Duodenal mucosa (tissue), 2 donors: ENCODE data around the gene VWA5B1.

Experiments used
- H3K27ac ChIP-seq: one replicate; pipeline ENCODE4 v1.7.0; 2013; ENCODE audit warnings: low read depth, low read length
- H3K27me3 ChIP-seq, 2 donors: one replicate each; pipeline ENCODE4 v1.7.0; 2013; ENCODE audit warnings: low read length in 2 of 2, control low read depth in 1 of 2; ENCODE audit not compliant: insufficient read depth in 2 of 2, control insufficient read depth in 1 of 2
- H3K36me3 ChIP-seq, 2 donors: one replicate each; pipeline ENCODE4 v1.7.0; 2013; ENCODE audit warnings: low read length in 2 of 2, control low read depth in 1 of 2; ENCODE audit not compliant: insufficient read depth in 2 of 2, control insufficient read depth in 1 of 2
- H3K4me1 ChIP-seq, 2 donors: one replicate each; pipeline ENCODE4 v1.7.0; 2013; ENCODE audit warnings: low read length in 2 of 2, control low read depth in 1 of 2; ENCODE audit not compliant: insufficient read depth in 2 of 2, control insufficient read depth in 1 of 2
- H3K4me3 ChIP-seq, 2 donors: one replicate each; pipeline ENCODE4 v1.7.0; 2013; ENCODE audit warnings: low read length in 2 of 2, low read depth in 1 of 2
- H3K9ac ChIP-seq, 2 donors: one replicate each; pipeline ENCODE4 v1.7.0; 2013; ENCODE audit warnings: low read length in 2 of 2, low read depth in 1 of 2
- H3K9me3 ChIP-seq, 2 donors: one replicate each; pipeline ENCODE4 v1.7.0; 2013; ENCODE audit warnings: low read length in 2 of 2, control low read depth in 1 of 2; ENCODE audit not compliant: control insufficient read depth in 1 of 2

The VWA5B1 gene

GRCh38 chr1:20380616-20381035, 90.0 kb downstream of the VWA5B1 start:
- H3K27ac ChIP-seq = no peak overlapping the region

GRCh38 chr1:20381045-20381641, 90.5 kb downstream of the VWA5B1 start:
- Histone ChIP-seq H3K36me3 (no peaks in the 10 kb centered on the region), H3K4me1 (no peaks in the 10 kb centered on the region), H3K9ac (no peak overlapping the region), H3K27ac (no peak overlapping the region), H3K4me3 (no peak overlapping the region), H3K27me3 (peaks cover 27 to 37% of the 10 kb centered on the region in 2 donors), H3K9me3 (no peaks in the 10 kb centered on the region)

More at GRCh38 chr1:20380616-20381035, 90.0 kb downstream of the VWA5B1 start:
- Histone ChIP-seq H3K9me3 (no peaks in the 10 kb centered on the region), H3K9ac (no peak overlapping the region), H3K27me3 (peaks cover 22 to 34% of the 10 kb centered on the region in 2 donors), H3K36me3 (no peaks in the 10 kb centered on the region), H3K4me1 (no peaks in the 10 kb centered on the region), H3K4me3 (no peak overlapping the region)

GRCh38 chr1:20381961-20382360, 91.3 kb downstream of the VWA5B1 start:
- no peak overlapping the region for H3K9ac ChIP-seq
- no peaks in the 10 kb centered on the region for H3K36me3 ChIP-seq
- H3K27me3 ChIP-seq = peaks cover 33 to 35% of the 10 kb centered on the region in 2 donors
- H3K4me1 ChIP-seq = no peaks in the 10 kb centered on the region
- no peak overlapping the region for H3K27ac ChIP-seq
- H3K9me3 ChIP-seq = no peaks in the 10 kb centered on the region
- no peak overlapping the region for H3K4me3 ChIP-seq

GRCh38 chr1:20382711-20383110, 92.0 kb downstream of the VWA5B1 start:
- no peaks in the 10 kb centered on the region for H3K36me3 ChIP-seq

GRCh38 chr1:20383631-20384030, 93.0 kb downstream of the VWA5B1 start:
- Histone ChIP-seq H3K9me3 (no peaks in the 10 kb centered on the region), H3K36me3 (no peaks in the 10 kb centered on the region), H3K27ac (no peak overlapping the region), H3K4me3 (no peak overlapping the region), H3K9ac (no peak overlapping the region), H3K4me1 (no peaks in the 10 kb centered on the region), H3K27me3 (peaks cover 29 to 36% of the 10 kb centered on the region in 2 donors)

More at GRCh38 chr1:20382711-20383110, 92.0 kb downstream of the VWA5B1 start:
- H3K4me3 ChIP-seq = no peak overlapping the region
- H3K4me1 ChIP-seq = no peaks in the 10 kb centered on the region
- no peak overlapping the region for H3K27ac ChIP-seq
- no peak overlapping the region for H3K9ac ChIP-seq
- peaks cover 29 to 36% of the 10 kb centered on the region in 2 donors for H3K27me3 ChIP-seq
- H3K9me3 ChIP-seq = no peaks in the 10 kb centered on the region

GRCh38 chr1:20385630-20386029, 95.0 kb downstream of the VWA5B1 start:
- Histone ChIP-seq H3K36me3 (no peaks in the 10 kb centered on the region), H3K4me3 (no peak overlapping the region), H3K9ac (no peak overlapping the region), H3K27ac (no peak overlapping the region), H3K4me1 (no peaks in the 10 kb centered on the region), H3K9me3 (no peaks in the 10 kb centered on the region), H3K27me3 (peaks cover 35 to 36% of the 10 kb centered on the region in 2 donors)

GRCh38 chr1:20386323-20387081, 95.8 kb downstream of the VWA5B1 start:
- H3K4me3 ChIP-seq = no peak overlapping the region
- no peak overlapping the region for H3K27ac ChIP-seq
- peaks cover 35 to 36% of the 10 kb centered on the region in 2 donors for H3K27me3 ChIP-seq
- no peaks in the 10 kb centered on the region for H3K4me1 ChIP-seq
- no peaks in the 10 kb centered on the region for H3K36me3 ChIP-seq
- H3K9ac ChIP-seq = no peak overlapping the region
- H3K9me3 ChIP-seq = no peaks in the 10 kb centered on the region

GRCh38 chr1:20389571-20389970, 98.9 kb downstream of the VWA5B1 start:
- H3K27ac ChIP-seq = no peak overlapping the region
- H3K27me3 ChIP-seq = peaks cover 24% of the 10 kb centered on the region in 2 donors
- no peaks in the 10 kb centered on the region for H3K4me1 ChIP-seq
- H3K36me3 ChIP-seq = no peaks in the 10 kb centered on the region
- H3K9me3 ChIP-seq = no peaks in the 10 kb centered on the region
- H3K9ac ChIP-seq = no peak overlapping the region
- H3K4me3 ChIP-seq = no peak overlapping the region

GRCh38 chr1:20390589-20391331, 100.1 kb downstream of the VWA5B1 start:
- Histone ChIP-seq H3K9ac (no peak overlapping the region), H3K27ac (no peak overlapping the region), H3K36me3 (no peaks in the 10 kb centered on the region), H3K4me1 (no peaks in the 10 kb centered on the region), H3K9me3 (peaks cover 0 to 4% of the 10 kb centered on the region in 2 donors), H3K27me3 (peaks cover 13 to 16% of the 10 kb centered on the region in 2 donors), H3K4me3 (no peak overlapping the region)

- Histone ChIP-seq H3K27me3 (peaks cover 0 to 3% of the 10 kb centered on the region in 2 donors), H3K9ac (no peak overlapping the region), H3K9me3 (peaks cover 0 to 4% of the 10 kb centered on the region in 2 donors), H3K36me3 (no peaks in the 10 kb centered on the region), H3K4me1 (no peaks in the 10 kb centered on the region), H3K27ac (no peak overlapping the region), H3K4me3 (no peak overlapping the region)
Measured at GRCh38 chr1:20395255-20395654, 104.6 kb downstream of the VWA5B1 start.
